SK-N-SH treated with all-trans-retinoic acid at 6 μM for 48 hours (cell line): Measurements from ENCODE around the gene ADAM22.

Experiments used
- TCF4 ChIP-seq: fragments of 250-450 bp; sonication (Bioruptor Pico); IDR thresholded peaks from 2 replicates; pipeline ENCODE4 v1.8.0; 2021; ENCODE audit warnings: mild to moderate bottlenecking, moderate library complexity, borderline replicate concordance
- ZFP30 ChIP-seq: fragments of 450-650 bp; formaldehyde crosslinking; IDR thresholded peaks from 2 replicates; pipeline ENCODE4 v1.5.0; 2022; ENCODE audit warnings: mild to moderate bottlenecking, moderate library complexity

- TF ChIP-seq TCF4 (CRISPR knock-in tag) (no peak), ZFP30 (CRISPR knock-in tag) (no peak)
These were observed 305.8 kb downstream of the ADAM22 start for GRCh38 chr7:88239852-88240251.
